DND-41 (cell line): ENCODE data around the gene CMTM3.

ENCODE experiments used
- EZH2 ChIP-seq: IDR thresholded peaks from 3 replicates; pipeline ENCODE4 v1.6.1; 2012; ENCODE audit warnings: borderline replicate concordance, low read depth, mild to moderate bottlenecking, moderate library complexity, low read length, inconsistent platforms; ENCODE audit not compliant: severe bottlenecking
- TF ChIP-seq, protein P1 (sequence below): IDR thresholded peaks from 2 replicates; pipeline ENCODE4 v1.5.1; 2012; ENCODE audit warnings: borderline replicate concordance, low read length, moderate library complexity, mild to moderate bottlenecking; ENCODE audit not compliant: poor library complexity, severe bottlenecking; ENCODE audit errors: extremely low read depth

DNA sequence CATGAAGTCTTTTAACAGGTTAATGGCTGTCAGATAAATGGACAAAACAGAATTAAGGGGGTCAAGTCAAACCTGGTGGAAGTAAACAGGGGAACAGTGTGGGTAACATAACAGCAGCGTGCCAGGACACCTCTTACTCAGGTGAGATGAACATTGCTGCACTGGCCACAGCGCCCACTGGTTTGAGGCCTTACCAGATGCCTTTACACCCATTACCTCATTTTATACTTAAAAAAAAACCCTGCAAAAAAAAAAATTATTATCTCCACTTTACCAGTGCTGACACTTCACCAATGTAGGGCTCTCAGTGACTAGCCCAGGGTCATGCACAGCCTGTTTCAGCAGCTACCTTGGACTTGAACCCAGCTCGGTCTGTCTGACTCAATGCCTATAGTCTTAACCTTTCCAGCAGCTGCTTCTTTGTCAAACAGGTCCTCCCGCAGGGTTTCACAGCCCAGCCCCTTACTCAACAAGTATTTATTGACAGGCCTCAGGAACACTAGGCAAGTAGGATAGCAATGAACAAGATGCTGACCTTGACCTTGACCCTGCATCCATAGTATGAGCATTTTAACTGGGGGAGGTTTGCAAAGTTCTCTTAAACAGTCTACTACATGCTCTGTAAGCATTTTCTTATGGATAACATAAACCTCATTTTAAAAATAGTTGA, 30.2 kb downstream of the CMTM3 start:
- TF ChIP-seq, protein P1, sequence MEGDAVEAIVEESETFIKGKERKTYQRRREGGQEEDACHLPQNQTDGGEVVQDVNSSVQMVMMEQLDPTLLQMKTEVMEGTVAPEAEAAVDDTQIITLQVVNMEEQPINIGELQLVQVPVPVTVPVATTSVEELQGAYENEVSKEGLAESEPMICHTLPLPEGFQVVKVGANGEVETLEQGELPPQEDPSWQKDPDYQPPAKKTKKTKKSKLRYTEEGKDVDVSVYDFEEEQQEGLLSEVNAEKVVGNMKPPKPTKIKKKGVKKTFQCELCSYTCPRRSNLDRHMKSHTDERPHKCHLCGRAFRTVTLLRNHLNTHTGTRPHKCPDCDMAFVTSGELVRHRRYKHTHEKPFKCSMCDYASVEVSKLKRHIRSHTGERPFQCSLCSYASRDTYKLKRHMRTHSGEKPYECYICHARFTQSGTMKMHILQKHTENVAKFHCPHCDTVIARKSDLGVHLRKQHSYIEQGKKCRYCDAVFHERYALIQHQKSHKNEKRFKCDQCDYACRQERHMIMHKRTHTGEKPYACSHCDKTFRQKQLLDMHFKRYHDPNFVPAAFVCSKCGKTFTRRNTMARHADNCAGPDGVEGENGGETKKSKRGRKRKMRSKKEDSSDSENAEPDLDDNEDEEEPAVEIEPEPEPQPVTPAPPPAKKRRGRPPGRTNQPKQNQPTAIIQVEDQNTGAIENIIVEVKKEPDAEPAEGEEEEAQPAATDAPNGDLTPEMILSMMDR, result no peak
- TF ChIP-seq EZH2, result no peak
